DOHH2 (cell line): ENCODE results near the gene PLSCR3.

ENCODE experiments used
- H3F3A ChIP-seq: fragments of 200-600 bp; sonication (generic), shearing (Covaris generic); 2 replicates; pipeline ENCODE4 v1.6.0; 2016; ENCODE audit warnings: antibody characterized with exemption, mild to moderate bottlenecking; ENCODE audit not compliant: control insufficient read depth, insufficient read depth
- H3K27ac ChIP-seq: fragments of 200-600 bp; sonication (generic); 2 replicates; pipeline ENCODE4 v1.5.1; 2014; ENCODE audit warnings: low read depth, mild to moderate bottlenecking, low read length, moderate library complexity
- H3K27me3 ChIP-seq: fragments of 200-600 bp; sonication (generic); 2 replicates; pipeline ENCODE4 v1.6.1; 2014; ENCODE audit warnings: mild to moderate bottlenecking, low read length, mixed read lengths; ENCODE audit not compliant: control insufficient read depth
- H3K36me3 ChIP-seq: fragments of 200-600 bp; sonication (generic); 2 replicates; pipeline ENCODE4 v1.6.1; 2014; ENCODE audit warnings: mild to moderate bottlenecking, low read length, moderate library complexity, mixed read lengths; ENCODE audit not compliant: control insufficient read depth
- H3K4me1 ChIP-seq: fragments of 200-600 bp; sonication (generic); 2 replicates; pipeline ENCODE4 v1.6.1; 2014; ENCODE audit warnings: mild to moderate bottlenecking, low read length, mixed read lengths; ENCODE audit not compliant: control insufficient read depth
- H3K4me2 ChIP-seq: fragments of 200-600 bp; sonication (generic); 2 replicates; pipeline ENCODE4 v1.6.0; 2014; ENCODE audit warnings: mild to moderate bottlenecking, low read length, moderate library complexity
- H3K4me3 ChIP-seq: fragments of 200-600 bp; sonication (generic); 2 replicates; pipeline ENCODE4 v1.5.1; 2014; ENCODE audit warnings: mild to moderate bottlenecking, low read length, mixed read lengths
- H3K79me2 ChIP-seq: fragments of 200-600 bp; sonication (generic); 2 replicates; pipeline ENCODE4 v1.6.1; 2014; ENCODE audit warnings: mild to moderate bottlenecking, low read length, mixed read lengths; ENCODE audit not compliant: control insufficient read depth
- H3K9me2 ChIP-seq: fragments of 200-600 bp; sonication (generic); replicated peaks from 2 replicates; pipeline ENCODE4 v1.6.1; 2014; ENCODE audit warnings: mild to moderate bottlenecking, low read length, mixed read lengths; ENCODE audit not compliant: control insufficient read depth
- H3K9me3 ChIP-seq: fragments of 200-600 bp; sonication (generic); 2 replicates; pipeline ENCODE4 v1.6.1; 2014; ENCODE audit warnings: antibody characterized with exemption, low read length, mixed read lengths; ENCODE audit not compliant: control insufficient read depth, insufficient read depth
- H4K20me1 ChIP-seq: fragments of 200-600 bp; sonication (generic); 2 replicates; pipeline ENCODE4 v1.6.0; 2014; ENCODE audit warnings: low read depth, mild to moderate bottlenecking, antibody characterized with exemption, low read length, moderate library complexity; ENCODE audit not compliant: control insufficient read depth, insufficient read depth
- EZH2phosphoT487 ChIP-seq: fragments of 200-600 bp; sonication (generic); IDR thresholded peaks from 2 replicates; pipeline ENCODE4 v1.6.1; 2017; ENCODE audit warnings: borderline replicate concordance, mild to moderate bottlenecking, antibody characterized with exemption, low read length, moderate library complexity, mixed read lengths
- TF ChIP-seq, protein P1 (sequence below): fragments of 200-600 bp; sonication (generic); IDR thresholded peaks from one replicate; pipeline ENCODE4 v1.5.1; 2014; ENCODE audit warnings: antibody characterized with exemption, mild to moderate bottlenecking, low read depth, low read length; ENCODE audit not compliant: poor library complexity, severe bottlenecking

The PLSCR3 gene

DNA sequence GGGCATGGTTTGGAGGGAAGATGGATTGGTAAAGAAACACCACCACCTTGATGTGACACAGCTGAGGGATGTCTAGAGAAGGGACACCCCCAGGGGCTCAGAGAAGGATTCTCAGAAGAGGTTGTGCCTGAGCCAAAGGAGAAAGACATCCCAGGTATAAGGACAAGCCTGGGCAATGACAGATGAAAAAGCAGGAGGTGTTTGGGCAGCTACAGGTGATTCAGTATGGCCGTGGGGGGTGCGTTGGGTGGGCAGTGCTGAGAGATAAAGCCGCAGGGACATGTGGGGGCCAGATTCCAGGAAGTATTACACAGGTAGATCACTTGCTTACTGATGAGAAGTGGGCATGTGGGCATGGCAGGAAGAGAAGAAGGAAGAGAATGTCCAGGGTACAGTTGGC is 32.4 kb downstream of the PLSCR3 start:
- Histone ChIP-seq H3K36me3 (no peaks in the 10 kb centered on the region), H3F3A (no peaks in the 10 kb centered on the region), H3K9me2 (no peaks in the 10 kb centered on the region), H3K4me2 (no peak overlapping the region), H3K79me2 (no peaks in the 10 kb centered on the region), H3K4me3 (no peak overlapping the region), H3K27me3 (no peaks in the 10 kb centered on the region), H3K9me3 (no peaks in the 10 kb centered on the region), H3K4me1 (no peaks in the 10 kb centered on the region), H3K27ac (no peak overlapping the region), H4K20me1 (no peaks in the 10 kb centered on the region)
- TF ChIP-seq, protein P1, sequence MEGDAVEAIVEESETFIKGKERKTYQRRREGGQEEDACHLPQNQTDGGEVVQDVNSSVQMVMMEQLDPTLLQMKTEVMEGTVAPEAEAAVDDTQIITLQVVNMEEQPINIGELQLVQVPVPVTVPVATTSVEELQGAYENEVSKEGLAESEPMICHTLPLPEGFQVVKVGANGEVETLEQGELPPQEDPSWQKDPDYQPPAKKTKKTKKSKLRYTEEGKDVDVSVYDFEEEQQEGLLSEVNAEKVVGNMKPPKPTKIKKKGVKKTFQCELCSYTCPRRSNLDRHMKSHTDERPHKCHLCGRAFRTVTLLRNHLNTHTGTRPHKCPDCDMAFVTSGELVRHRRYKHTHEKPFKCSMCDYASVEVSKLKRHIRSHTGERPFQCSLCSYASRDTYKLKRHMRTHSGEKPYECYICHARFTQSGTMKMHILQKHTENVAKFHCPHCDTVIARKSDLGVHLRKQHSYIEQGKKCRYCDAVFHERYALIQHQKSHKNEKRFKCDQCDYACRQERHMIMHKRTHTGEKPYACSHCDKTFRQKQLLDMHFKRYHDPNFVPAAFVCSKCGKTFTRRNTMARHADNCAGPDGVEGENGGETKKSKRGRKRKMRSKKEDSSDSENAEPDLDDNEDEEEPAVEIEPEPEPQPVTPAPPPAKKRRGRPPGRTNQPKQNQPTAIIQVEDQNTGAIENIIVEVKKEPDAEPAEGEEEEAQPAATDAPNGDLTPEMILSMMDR: no peak
- TF ChIP-seq EZH2phosphoT487: no peak

DNA sequence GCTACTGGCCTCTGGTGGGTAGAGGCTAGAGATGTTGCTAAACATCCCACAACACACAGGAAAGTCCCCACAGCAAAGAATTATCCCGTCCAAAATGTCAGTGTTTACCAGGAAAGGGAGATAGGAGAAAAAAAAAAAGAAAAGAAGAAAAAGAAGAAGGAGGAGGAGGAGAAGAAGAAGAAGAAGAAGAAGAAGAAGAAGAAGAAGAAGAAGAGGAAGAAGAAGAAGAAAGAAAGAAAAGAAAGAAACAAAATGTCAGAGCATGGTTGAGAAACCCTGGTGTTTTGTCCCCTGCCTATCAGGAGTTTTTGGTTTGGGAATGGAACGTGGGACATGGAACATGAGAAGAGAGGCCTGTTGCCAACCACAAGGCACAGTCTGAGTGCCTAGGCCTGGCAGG is 36.9 kb downstream of the PLSCR3 start:
- peaks cover 10% of the 10 kb centered on the region for H3K4me1 ChIP-seq
- no peaks in the 10 kb centered on the region for H4K20me1 ChIP-seq
- H3K4me3 ChIP-seq: no peak overlapping the region
- TF ChIP-seq, protein P1: no peak
- TF ChIP-seq EZH2phosphoT487: no peak
- 0 out of 2 replicates have a peak, but pooled peaks cover 3% of the 10 kb centered on the region for H3F3A ChIP-seq
- H3K79me2 ChIP-seq: no peaks in the 10 kb centered on the region
- no peaks in the 10 kb centered on the region for H3K27me3 ChIP-seq
- no peak overlapping the region for H3K27ac ChIP-seq
- H3K4me2 ChIP-seq: no peak overlapping the region
- H3K9me3 ChIP-seq: no peaks in the 10 kb centered on the region
- H3K36me3 ChIP-seq: no peaks in the 10 kb centered on the region
- no peaks in the 10 kb centered on the region for H3K9me2 ChIP-seq

DNA sequence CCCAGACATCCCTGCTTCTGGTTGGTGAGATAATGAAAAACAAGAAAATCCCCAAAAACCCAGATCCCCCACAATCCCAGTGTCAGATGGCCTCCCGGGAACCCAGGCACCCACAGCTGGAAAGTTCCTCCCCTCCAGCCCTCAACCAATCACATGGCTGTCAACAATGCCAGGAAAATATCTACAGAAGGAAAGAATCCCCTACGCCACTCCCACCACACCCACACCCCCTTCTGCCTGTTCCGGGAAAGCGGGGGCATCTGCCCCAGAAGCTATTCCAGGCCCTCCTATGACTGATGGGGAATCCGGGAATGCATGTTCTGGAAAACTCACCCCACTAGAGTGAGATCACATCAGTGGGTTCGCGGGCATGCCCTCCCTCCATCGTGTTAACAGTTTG is 37.6 kb downstream of the PLSCR3 start:
- H4K20me1 ChIP-seq: no peaks in the 10 kb centered on the region
- peaks cover 14% of the 10 kb centered on the region for H3K4me1 ChIP-seq
- H3K79me2 ChIP-seq: no peaks in the 10 kb centered on the region
- no peak overlapping the region for H3K27ac ChIP-seq
- H3K9me3 ChIP-seq: no peaks in the 10 kb centered on the region
- TF ChIP-seq, protein P1: no peak
- TF ChIP-seq EZH2phosphoT487: no peak
- H3K9me2 ChIP-seq: no peaks in the 10 kb centered on the region
- H3K4me2 ChIP-seq: no peak overlapping the region
- H3K4me3 ChIP-seq: no peak overlapping the region
- no peaks in the 10 kb centered on the region for H3K27me3 ChIP-seq
- no peaks in the 10 kb centered on the region for H3K36me3 ChIP-seq
- 0 out of 2 replicates have a peak, but pooled peaks cover 3% of the 10 kb centered on the region for H3F3A ChIP-seq
